Naive thymus-derived CD8-positive, alpha-beta T cell (primary cell): ENCODE measurements around the gene FBLN1. TPM values are rescaled to one million over a fixed set of nuclear protein-coding genes. Genes with fewer than 3 reads are reported as not detected.
A peak's percentile ranks its signal among the peaks of the same experiment; 100 is the strongest.

Experiments
- ATAC-seq, 2 donors: fragments of 150-1000 bp; cut with Tn5 transposase in 1 of 2; sonication (Bioruptor Pico), chemical (Tn5 transposase) in 1 of 2; 1 replicate in 1 of 2; 2 replicates in 1 of 2; pipeline ENCODE4 v1.10.0; 2021; ENCODE audit warnings: mild to moderate bottlenecking in 2 of 2, moderate library complexity in 2 of 2
- POLR2A ChIA-PET: fragments of 350-600 bp; sonication (Branson Sonifier 250); formaldehyde crosslinking; loops from one replicate; lab custom pipeline; 2021; ENCODE audit warnings: antibody characterized with exemption; lab: Charles Lee
- DNase-seq, 10 donors: peaks; one replicate each; pipeline versions ENCODE4 v3.0.0 to v3.0.0-alpha.2; 2020 to 2022
- H3K27ac Mint-ChIP-seq, 10 donors: one replicate each; pipeline ENCODE4 v1.8.0; 2020 to 2022; ENCODE audit warnings: mild to moderate bottlenecking in 10 of 10, mixed read lengths in 10 of 10, moderate library complexity in 4 of 10, inconsistent platforms in 1 of 10
- H3K27me3 Mint-ChIP-seq, 5 donors: one replicate each; pipeline ENCODE4 v1.8.0; 2021 to 2022; ENCODE audit warnings: mixed read lengths in 5 of 5
- H3K36me3 Mint-ChIP-seq, 3 donors: one replicate each; pipeline ENCODE4 v1.8.0; 2020 to 2022; ENCODE audit warnings: mixed read lengths in 3 of 3, mild to moderate bottlenecking in 2 of 3, inconsistent platforms in 1 of 3
- H3K4me1 Mint-ChIP-seq, 4 donors: one replicate each; pipeline ENCODE4 v1.8.0; 2021 to 2022; ENCODE audit warnings: mixed read lengths in 4 of 4
- H3K4me3 Mint-ChIP-seq, 10 donors: one replicate each; pipeline ENCODE4 v1.8.0; 2020 to 2022; ENCODE audit warnings: mild to moderate bottlenecking in 10 of 10, mixed read lengths in 10 of 10, moderate library complexity in 6 of 10, inconsistent platforms in 1 of 10
- H3K9me3 Mint-ChIP-seq, 9 donors: one replicate each; pipeline ENCODE4 v1.8.0; 2020 to 2022; ENCODE audit warnings: mixed read lengths in 9 of 9, mild to moderate bottlenecking in 3 of 9, inconsistent platforms in 1 of 9, moderate library complexity in 1 of 9
- polyA plus RNA-seq, 3 donors: library from polyadenylated mRNA; unstranded; fragments of 300-500 nt; fragmentation: Illumina TruSeq; gene quantifications; one replicate each; pipeline ENCODE4 v1.2.3, GENCODE V29; 2021
- total RNA-seq, 8 experiments: library from RNA in 2 of 8; stranded (reverse) in 2 of 8; gene quantifications; one replicate each; pipeline ENCODE4 v1.2.3 and lab custom pipeline; 2021 to 2026

Gene FBLN1
- total and polyA plus RNA-seq, 5 experiments from 2014 or later, result not detected

DNA sequence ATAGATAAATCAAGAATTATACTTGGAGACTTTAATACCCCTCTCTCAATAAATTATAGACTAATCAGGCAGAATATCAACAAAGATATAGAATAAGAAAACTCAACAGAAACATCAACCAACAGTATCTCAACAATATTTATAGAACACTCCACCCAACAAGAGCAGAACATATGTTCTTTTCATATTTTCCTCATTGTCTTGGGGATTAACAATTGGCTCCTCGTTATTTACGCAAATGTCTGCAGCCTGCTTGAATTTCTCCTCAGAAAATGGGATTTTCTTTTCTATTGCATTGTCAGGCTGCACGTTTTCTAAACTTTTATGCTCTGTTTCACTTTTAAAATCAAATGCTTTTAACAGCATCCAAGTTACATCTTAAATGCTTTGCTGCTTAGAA, 37.0 kb upstream of the FBLN1 start:
- H3K9me3 Mint-ChIP-seq, result peaks cover 0 to 17% (median 4%) of the 10 kb centered on the region in 9 donors
- peaks cover 0 to 4% (median 2%) of the 10 kb centered on the region in 5 donors for H3K27me3 Mint-ChIP-seq
- POLR2A ChIA-PET, result interaction anchor here (0.7 kb wide), 1 partner anchor 91 kb away, joined by 7 read pairs; no protein-coding TSS in a partner anchor
- no peak for DNase-seq
- H3K4me3 Mint-ChIP-seq, result no peak overlapping the region
- ATAC-seq, result no peak
- H3K4me1 Mint-ChIP-seq, result peaks cover 0 to 3% (median 0%) of the 10 kb centered on the region in 4 donors
- peak overlapping the region in 1 of 10 donors; percentile 29 for H3K27ac Mint-ChIP-seq
- peaks cover 0 to 10% (median 8%) of the 10 kb centered on the region in 3 donors for H3K36me3 Mint-ChIP-seq

DNA sequence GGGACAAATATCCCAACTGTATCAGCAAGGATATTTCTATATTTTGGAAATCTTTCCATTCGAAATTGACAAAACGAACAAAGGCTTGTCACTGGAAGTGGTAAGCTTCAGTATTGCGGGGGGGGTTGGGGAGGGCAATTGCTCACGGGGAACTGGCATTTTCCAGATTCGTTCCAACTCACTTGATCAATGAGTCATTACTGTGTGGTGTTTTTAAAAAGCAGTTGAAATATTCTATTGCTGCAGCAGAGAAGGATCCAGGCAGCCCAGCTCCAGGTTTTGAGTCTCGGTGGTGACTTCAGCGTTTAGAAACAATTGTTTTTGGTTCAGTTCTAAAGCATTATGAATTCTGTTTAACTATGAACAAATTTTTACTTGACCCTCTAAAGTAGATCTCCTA, 33.8 kb upstream of the FBLN1 start:
- Mint-ChIP-seq H3K9me3 (peaks cover 0 to 17% (median 4%) of the 10 kb centered on the region in 9 donors), H3K36me3 (peaks cover 0 to 10% (median 8%) of the 10 kb centered on the region in 3 donors), H3K27ac (no peak overlapping the region), H3K4me1 (peaks cover 0 to 3% (median 0%) of the 10 kb centered on the region in 4 donors), H3K27me3 (peaks cover 0 to 8% (median 4%) of the 10 kb centered on the region in 5 donors), H3K4me3 (no peak overlapping the region)
- DNase-seq (no peak), ATAC-seq (no peak)
- POLR2A ChIA-PET, result no interaction called here

DNA sequence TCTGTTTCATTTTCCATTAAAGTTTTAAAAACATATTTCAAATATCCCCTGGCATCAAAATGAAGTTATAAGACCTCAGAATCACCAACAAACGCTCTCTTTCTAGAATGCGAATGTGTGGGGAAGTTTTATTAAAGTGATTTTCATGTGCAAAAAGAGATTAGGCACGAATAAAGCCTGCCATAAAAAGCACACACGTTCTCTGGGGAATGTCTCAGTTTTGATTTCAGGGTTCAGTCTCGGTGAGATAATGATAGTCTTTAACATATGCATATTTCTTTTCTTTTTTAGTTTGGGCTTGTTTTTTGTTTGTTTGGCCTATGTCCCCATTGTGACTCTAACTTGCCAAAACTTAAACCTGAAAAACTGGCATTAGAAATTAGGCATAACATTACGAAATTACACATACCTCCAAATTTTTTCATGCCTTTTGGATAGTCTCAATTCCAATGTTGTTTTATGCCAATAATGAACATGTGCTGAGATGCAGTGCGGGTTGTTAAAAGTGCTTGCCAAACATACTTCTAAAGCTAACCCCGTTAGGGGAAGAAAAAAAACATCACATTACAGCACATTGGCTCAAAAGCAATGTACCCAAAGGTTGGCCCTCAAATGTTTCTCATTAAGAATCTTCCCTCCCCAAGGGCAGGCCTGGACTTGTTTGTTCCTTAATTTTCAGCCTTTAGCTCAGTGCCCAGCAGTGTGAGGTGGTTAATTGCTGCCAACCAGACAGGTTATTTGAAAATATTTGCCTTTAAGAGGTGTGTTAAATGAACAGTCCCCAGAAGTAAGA, 33.2 kb upstream of the FBLN1 start:
- POLR2A ChIA-PET, result no interaction called here
- DNase-seq, result no peak
- H3K4me3 Mint-ChIP-seq, result no peak overlapping the region
- peaks cover 0 to 17% (median 4%) of the 10 kb centered on the region in 9 donors for H3K9me3 Mint-ChIP-seq
- no peak for ATAC-seq
- no peak overlapping the region for H3K27ac Mint-ChIP-seq
- peaks cover 0 to 6% (median 4%) of the 10 kb centered on the region in 5 donors for H3K27me3 Mint-ChIP-seq
- peaks cover 0 to 3% (median 0%) of the 10 kb centered on the region in 4 donors for H3K4me1 Mint-ChIP-seq
- peaks cover 0 to 8% (median 6%) of the 10 kb centered on the region in 3 donors for H3K36me3 Mint-ChIP-seq

DNA sequence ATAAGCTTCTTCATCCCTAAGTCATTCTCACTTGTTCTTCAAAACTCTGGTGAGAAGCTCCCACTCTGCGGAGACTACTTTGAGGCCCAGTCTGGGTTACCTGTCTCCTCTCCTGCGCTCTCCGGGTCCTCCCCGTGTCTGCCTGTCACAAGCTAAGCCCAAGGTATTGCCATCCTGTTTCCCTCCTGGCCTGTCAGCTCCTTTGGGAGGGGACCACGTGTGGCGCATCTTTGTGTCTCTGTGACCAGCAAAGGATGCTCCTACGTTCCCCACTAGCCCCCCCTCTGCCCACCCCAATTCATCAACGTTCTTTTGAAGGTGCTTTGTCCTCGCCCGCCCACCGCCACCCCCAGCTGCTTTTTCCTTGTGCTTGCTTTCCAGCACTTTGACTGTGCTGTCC, 31.8 kb upstream of the FBLN1 start:
- no peak for DNase-seq
- peaks cover 2 to 18% (median 5%) of the 10 kb centered on the region in 5 donors for H3K27me3 Mint-ChIP-seq
- ATAC-seq, result no peak
- peaks cover 0 to 8% (median 4%) of the 10 kb centered on the region in 3 donors for H3K36me3 Mint-ChIP-seq
- H3K4me1 Mint-ChIP-seq, result no peaks in the 10 kb centered on the region
- H3K27ac Mint-ChIP-seq, result no peak overlapping the region
- H3K9me3 Mint-ChIP-seq, result peaks cover 0 to 17% (median 3%) of the 10 kb centered on the region in 9 donors
- H3K4me3 Mint-ChIP-seq, result no peak overlapping the region
- POLR2A ChIA-PET, result no interaction called here

DNA sequence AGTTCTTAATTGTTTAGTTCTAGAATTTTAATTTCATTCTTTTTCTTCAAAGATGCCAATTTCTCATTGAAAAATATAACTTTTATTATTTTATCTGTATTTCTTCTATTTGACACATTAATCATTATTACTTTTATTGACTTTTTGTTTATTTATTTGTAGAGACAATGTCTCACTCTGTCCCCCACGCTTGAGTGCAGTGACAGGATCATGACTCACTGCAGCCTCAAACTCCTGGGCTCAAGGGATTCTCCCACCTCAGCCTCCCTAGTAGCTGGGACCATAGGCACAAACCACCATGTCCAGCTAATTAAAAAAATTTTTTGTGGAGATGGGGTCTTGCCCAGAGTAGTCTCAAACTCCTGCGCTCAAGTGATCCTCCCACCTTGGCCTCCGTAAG, 30.3 kb upstream of the FBLN1 start:
- no peak for DNase-seq
- H3K4me3 Mint-ChIP-seq, result no peak overlapping the region
- peaks cover 0 to 10% (median 2%) of the 10 kb centered on the region in 9 donors for H3K9me3 Mint-ChIP-seq
- no peaks in the 10 kb centered on the region for H3K4me1 Mint-ChIP-seq
- peaks cover 0 to 8% (median 4%) of the 10 kb centered on the region in 3 donors for H3K36me3 Mint-ChIP-seq
- H3K27me3 Mint-ChIP-seq, result peaks cover 5 to 29% (median 9%) of the 10 kb centered on the region in 5 donors
- POLR2A ChIA-PET, result no interaction called here
- no peak overlapping the region for H3K27ac Mint-ChIP-seq
- no peak for ATAC-seq

DNA sequence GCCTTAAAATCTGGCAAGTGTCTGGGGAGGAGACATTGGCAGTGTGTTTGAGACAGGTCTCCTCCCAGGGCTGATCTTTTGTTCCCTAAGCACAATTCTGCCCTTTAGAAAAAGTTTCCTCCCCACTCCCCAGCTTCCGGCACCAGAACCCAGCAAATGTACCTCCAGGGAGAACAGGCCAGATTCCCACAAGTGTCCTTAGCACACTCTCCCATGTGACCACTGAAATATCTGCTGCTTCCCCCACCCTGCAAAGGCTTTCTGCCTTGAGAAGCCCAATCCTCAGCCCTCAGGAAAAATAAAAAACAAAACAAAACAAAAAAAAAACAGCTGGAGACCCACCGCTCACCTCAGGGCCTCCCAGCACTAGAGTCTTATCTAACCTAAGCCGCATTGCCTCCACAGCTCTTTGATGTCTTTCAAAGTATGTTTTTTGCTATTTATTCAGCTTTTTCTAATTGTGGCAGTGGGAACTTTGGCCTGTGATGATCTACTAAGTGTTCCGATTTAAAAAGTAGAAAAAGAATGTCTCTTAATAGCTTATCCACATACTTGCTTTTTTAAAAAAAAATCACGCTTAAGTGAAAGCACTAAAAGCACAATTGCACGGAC, 29.0 kb upstream of the FBLN1 start:
- DNase-seq (no peak), ATAC-seq (no peak)
- no peak overlapping the region for H3K4me3 Mint-ChIP-seq
- no peaks in the 10 kb centered on the region for H3K36me3 Mint-ChIP-seq
- peaks cover 5 to 40% (median 11%) of the 10 kb centered on the region in 5 donors for H3K27me3 Mint-ChIP-seq
- H3K9me3 Mint-ChIP-seq, result peaks cover 0 to under 1% (median 0%) of the 10 kb centered on the region in 9 donors
- POLR2A ChIA-PET, result no interaction called here
- H3K27ac Mint-ChIP-seq, result no peak overlapping the region
- no peaks in the 10 kb centered on the region for H3K4me1 Mint-ChIP-seq

DNA sequence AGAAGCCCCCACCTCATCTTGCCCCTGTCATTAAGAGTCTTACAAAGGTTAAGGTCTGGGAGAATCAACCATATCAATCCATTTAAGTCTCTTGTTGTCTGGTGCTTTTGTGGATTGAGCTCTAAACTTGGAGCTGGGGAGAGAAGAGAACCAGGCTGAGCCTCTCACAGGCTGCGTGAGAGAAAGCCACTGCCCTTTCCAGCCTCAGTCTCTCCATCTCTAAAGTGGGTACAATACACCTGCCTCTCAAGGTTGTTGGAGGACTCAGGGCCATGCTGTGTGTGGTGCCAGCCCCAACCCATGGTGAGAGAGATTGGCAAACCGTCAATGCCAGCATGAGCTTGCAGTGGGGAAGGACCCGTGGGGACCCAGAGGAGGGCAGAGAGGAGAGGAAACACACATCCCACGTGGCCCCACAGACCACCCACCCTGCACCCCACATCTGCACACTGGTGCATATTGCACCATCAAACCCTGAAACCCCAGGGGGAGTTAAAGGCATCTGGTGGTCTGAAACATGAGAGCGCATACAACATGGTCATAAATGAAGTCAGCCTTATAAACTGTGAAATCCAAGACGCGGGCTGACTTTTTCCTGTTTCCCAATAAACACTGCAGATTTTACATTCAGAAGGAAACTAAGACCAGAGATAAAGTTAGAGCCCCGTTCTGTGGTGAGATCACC, 27.5 kb upstream of the FBLN1 start:
- POLR2A ChIA-PET, result no interaction called here
- H3K4me1 Mint-ChIP-seq, result no peaks in the 10 kb centered on the region
- H3K9me3 Mint-ChIP-seq, result no peaks in the 10 kb centered on the region
- ATAC-seq (no peak), DNase-seq (no peak)
- H3K27ac Mint-ChIP-seq, result no peak overlapping the region
- peaks cover 5 to 40% (median 11%) of the 10 kb centered on the region in 5 donors for H3K27me3 Mint-ChIP-seq
- no peaks in the 10 kb centered on the region for H3K36me3 Mint-ChIP-seq
- H3K4me3 Mint-ChIP-seq, result no peak overlapping the region

DNA sequence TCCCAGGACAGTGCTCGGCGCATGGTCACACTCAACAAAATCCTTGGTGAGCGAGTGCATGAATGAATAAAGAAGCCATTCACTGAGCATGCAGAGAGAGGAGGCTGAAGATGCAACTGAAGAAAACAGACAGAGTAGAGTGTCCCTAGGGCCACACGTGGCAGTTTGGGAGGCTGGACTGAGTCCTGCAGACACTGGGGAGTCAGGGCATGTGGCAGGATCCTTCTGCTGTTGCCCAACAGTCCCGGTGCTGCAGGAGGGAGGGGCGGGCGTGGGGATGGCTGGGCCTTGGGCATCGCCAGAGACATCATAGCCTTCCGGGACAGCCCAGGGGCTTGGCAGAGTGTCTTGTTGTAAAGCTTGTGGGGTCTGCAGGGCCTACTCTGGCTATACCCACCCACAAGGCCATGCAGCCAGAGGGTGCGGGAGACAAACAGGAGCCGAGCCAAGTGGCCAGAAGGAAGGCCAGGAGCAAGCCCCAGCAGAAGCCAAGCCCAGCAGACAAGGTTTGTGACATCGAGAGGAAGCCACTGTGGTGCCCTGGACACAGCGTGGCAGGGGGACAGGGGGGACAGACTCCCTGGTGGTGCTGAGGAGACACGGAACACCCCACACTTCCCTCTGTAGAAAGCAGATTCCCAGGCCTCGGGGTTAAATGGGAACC, 26.7 kb upstream of the FBLN1 start:
- H3K9me3 Mint-ChIP-seq, result no peaks in the 10 kb centered on the region
- no peak overlapping the region for H3K4me3 Mint-ChIP-seq
- POLR2A ChIA-PET, result no interaction called here
- no peaks in the 10 kb centered on the region for H3K36me3 Mint-ChIP-seq
- no peaks in the 10 kb centered on the region for H3K4me1 Mint-ChIP-seq
- DNase-seq (no peak), ATAC-seq (no peak)
- H3K27me3 Mint-ChIP-seq, result peaks cover 7 to 40% (median 12%) of the 10 kb centered on the region in 5 donors
- no peak overlapping the region for H3K27ac Mint-ChIP-seq

DNA sequence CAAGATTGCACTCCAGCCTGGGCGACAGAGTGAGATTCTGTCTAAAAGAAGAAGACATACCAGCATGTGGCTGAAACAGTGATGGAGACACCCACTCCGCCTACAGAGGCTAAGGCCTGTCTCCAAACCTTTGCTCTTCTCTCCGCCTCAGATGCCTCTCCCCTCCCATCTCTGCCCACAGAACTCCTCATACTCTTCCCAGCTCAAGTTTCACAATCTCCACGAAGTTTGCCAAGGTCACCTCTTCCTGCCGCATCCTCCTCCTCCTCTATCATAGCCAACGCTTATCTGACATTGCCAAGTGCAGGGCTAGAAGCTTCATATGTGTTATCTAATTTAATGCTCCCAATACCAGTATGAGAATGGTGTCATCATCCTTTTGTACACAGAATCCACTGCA, 25.9 kb upstream of the FBLN1 start:
- DNase-seq (no peak), ATAC-seq (no peak)
- Mint-ChIP-seq H3K36me3 (no peaks in the 10 kb centered on the region), H3K9me3 (no peaks in the 10 kb centered on the region), H3K4me3 (no peak overlapping the region), H3K27ac (no peak overlapping the region), H3K27me3 (peaks cover 7 to 40% (median 12%) of the 10 kb centered on the region in 5 donors), H3K4me1 (no peaks in the 10 kb centered on the region)
- POLR2A ChIA-PET, result no interaction called here

DNA sequence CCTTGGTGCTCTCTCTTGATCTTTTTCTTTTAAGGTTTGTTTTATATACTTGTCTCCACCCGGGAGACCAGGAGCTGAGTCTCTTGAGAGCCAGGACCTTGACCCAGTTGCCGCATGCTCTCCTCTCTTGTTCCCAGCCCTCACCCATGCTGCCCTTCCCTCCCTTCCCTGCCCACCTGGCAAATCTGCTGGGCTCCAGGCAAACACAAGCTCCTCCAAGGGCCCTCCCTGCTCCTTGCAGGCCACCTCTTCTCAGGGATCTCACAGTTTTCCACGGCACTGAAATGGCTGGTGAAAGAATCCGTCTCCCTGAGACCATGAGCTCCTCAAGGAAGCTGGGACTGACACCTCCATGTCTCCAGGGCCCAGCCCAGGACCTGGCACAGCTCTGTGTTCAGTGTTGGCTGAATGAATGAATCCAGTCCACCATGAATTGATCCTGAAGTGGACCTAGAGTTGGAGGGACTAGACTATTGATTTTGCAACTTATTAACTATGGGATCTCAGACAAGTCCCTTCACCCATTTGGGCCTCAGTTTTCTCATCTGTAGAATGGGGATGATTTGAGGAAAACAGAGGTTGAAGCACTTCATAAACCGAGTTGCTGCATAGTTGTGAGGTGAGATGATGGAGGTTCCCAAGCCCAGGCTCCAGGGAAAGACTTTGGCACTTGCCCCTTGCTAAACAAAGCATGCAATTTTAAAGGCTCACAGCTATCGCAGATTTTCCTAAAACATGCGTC, 25.1 kb upstream of the FBLN1 start:
- ATAC-seq (no peak), DNase-seq (no peak)
- Mint-ChIP-seq H3K4me3 (no peak overlapping the region), H3K36me3 (no peaks in the 10 kb centered on the region), H3K27ac (no peak overlapping the region), H3K27me3 (peaks cover 7 to 40% (median 12%) of the 10 kb centered on the region in 5 donors), H3K9me3 (no peaks in the 10 kb centered on the region), H3K4me1 (no peaks in the 10 kb centered on the region)
- POLR2A ChIA-PET, result no interaction called here

DNA sequence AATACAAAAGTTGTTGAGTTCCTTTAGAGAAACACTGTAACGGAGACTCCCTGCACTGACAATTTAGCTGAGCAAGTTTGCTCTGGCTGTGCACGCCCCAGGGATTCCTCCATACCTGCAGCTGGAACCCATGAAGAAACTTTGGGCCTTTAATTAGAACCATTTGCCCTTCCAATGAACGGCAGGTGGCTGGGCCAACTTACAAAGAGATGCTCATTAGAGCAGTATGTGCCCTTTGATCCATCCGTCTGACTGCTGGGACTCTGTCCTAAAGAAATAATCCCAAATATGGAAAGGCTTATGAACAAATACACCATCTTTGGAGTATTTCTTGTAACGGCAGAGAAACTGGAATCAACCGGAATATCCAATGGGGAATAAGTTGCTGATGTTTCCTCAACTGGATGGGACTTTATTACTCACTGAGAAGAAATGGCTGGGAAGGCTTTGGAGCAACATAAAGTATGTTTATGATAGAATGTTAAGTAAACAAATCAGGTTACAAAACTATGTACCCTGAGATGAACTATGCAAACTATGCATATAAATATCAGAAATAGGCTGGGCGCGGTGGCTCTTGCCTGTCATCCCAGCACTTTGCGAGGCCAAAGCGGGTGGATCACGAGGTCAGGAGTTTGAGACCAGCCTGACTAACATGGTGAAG, 24.4 kb upstream of the FBLN1 start:
- POLR2A ChIA-PET, result no interaction called here
- H3K36me3 Mint-ChIP-seq, result no peaks in the 10 kb centered on the region
- no peaks in the 10 kb centered on the region for H3K4me1 Mint-ChIP-seq
- no peak overlapping the region for H3K4me3 Mint-ChIP-seq
- H3K27ac Mint-ChIP-seq, result no peak overlapping the region
- ATAC-seq (no peak), DNase-seq (no peak)
- peaks cover 10 to 42% (median 15%) of the 10 kb centered on the region in 5 donors for H3K27me3 Mint-ChIP-seq
- no peaks in the 10 kb centered on the region for H3K9me3 Mint-ChIP-seq
